AG09309 (cell line): Measurements from ENCODE around the gene GNG11.

Experiments used
- DNase-seq: peaks from one replicate; pipeline ENCODE4 v3.0.0-alpha.2; 2010; ENCODE audit warnings: low read depth
- H3K4me3 ChIP-seq: 2 replicates; pipeline ENCODE4 v1.5.1; 2011; ENCODE audit warnings: mild to moderate bottlenecking, low read depth, low read length, moderate library complexity; ENCODE audit not compliant: control insufficient read depth
- CTCF ChIP-seq: IDR thresholded peaks from 2 replicates; pipeline ENCODE4 v1.5.1; 2011; ENCODE audit warnings: mild to moderate bottlenecking, low read depth, low read length, inconsistent platforms; ENCODE audit not compliant: insufficient read depth, control insufficient read depth; ENCODE audit errors: missing control alignments

Gene GNG11

GRCh38 chr7:93883917-93884345, 37.6 kb upstream of the GNG11 start:
- no peak for TF ChIP-seq CTCF
- DNase-seq, result no peak
- no peak overlapping the region for H3K4me3 ChIP-seq

- H3K4me3 ChIP-seq, result no peak overlapping the region
- no peak for DNase-seq
- TF ChIP-seq CTCF, result no peak
These were observed 37.0 kb upstream of the GNG11 start for GRCh38 chr7:93884541-93884940.

- no peak overlapping the region for H3K4me3 ChIP-seq
- DNase-seq, result no peak
- TF ChIP-seq CTCF, result no peak
These were observed 32.3 kb upstream of the GNG11 start for GRCh38 chr7:93889261-93889660.

- peak overlapping the region; percentile 45 for H3K4me3 ChIP-seq
- DNase-seq, result no peak
- TF ChIP-seq CTCF, result peak; percentile 10
These were observed 31.5 kb upstream of the GNG11 start for GRCh38 chr7:93890041-93890463.

- peak within 1 kb of the TSS; percentile 45 for H3K4me3 ChIP-seq
- DNase-seq, result no peak
- peak; percentile 15 for TF ChIP-seq CTCF
These were observed 31.0 kb upstream of the GNG11 start, which contains the start of gene TFPI2 for GRCh38 chr7:93890464-93891068. TFPI2 (minus strand) TSS chr7:93890753; CDS start chr7:93890678, 75 bp downstream.

- TF ChIP-seq CTCF, result no peak
- no peak for DNase-seq
These were observed 27.1 kb upstream of the GNG11 start for GRCh38 chr7:93894426-93894825.

More at GRCh38 chr7:93894426-93894825, 27.1 kb upstream of the GNG11 start:
- no peak overlapping the region for H3K4me3 ChIP-seq
